Astrocyte (in vitro differentiated cells and primary cell): ENCODE measurements around the gene RPAIN.

Experiments used
- EZH2 ChIP-seq: IDR thresholded peaks from 2 replicates; pipeline ENCODE4 v1.6.1; 2012; ENCODE audit warnings: mild to moderate bottlenecking, low read length, inconsistent platforms; ENCODE audit not compliant: insufficient read depth
- TF ChIP-seq, protein P1 (sequence below): IDR thresholded peaks from 2 replicates; pipeline ENCODE4 v1.5.1; 2011; ENCODE audit warnings: low read depth, mild to moderate bottlenecking, inconsistent platforms, low read length, moderate library complexity; ENCODE audit not compliant: insufficient read depth

GRCh38 chr17:5473906-5474305, 53.9 kb downstream of the RPAIN start:
- TF ChIP-seq, protein P1, sequence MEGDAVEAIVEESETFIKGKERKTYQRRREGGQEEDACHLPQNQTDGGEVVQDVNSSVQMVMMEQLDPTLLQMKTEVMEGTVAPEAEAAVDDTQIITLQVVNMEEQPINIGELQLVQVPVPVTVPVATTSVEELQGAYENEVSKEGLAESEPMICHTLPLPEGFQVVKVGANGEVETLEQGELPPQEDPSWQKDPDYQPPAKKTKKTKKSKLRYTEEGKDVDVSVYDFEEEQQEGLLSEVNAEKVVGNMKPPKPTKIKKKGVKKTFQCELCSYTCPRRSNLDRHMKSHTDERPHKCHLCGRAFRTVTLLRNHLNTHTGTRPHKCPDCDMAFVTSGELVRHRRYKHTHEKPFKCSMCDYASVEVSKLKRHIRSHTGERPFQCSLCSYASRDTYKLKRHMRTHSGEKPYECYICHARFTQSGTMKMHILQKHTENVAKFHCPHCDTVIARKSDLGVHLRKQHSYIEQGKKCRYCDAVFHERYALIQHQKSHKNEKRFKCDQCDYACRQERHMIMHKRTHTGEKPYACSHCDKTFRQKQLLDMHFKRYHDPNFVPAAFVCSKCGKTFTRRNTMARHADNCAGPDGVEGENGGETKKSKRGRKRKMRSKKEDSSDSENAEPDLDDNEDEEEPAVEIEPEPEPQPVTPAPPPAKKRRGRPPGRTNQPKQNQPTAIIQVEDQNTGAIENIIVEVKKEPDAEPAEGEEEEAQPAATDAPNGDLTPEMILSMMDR: no peak
- no peak for TF ChIP-seq EZH2
